Pancreas (tissue), 10 donors: ENCODE results near the gene HOXB1. TPM values are rescaled to one million over a fixed set of nuclear protein-coding genes. Genes with fewer than 3 reads are reported as not detected.

Experiments
- ATAC-seq, 4 donors: fragments of 200-7000 bp; cut with Tn5 transposase; one replicate each; pipeline versions ENCODE4 v1.8.0 to v1.9.1; 2020; ENCODE audit warnings: mild to moderate bottlenecking in 4 of 4, moderate library complexity in 4 of 4
- DNase-seq, 6 donors: peaks; one replicate each; pipeline ENCODE4 v3.0.0-alpha.2; 2020
- FAIRE-seq: peaks from 2 replicates; lab custom pipeline; 2012; peaks lifted over from hg19 to GRCh38; lab: Jason Lieb, UNC
- H3K27ac ChIP-seq, 4 donors: fragments of 200-600 bp; sonication (generic); 1 replicate in 3 of 4; 2 replicates in 1 of 4; pipeline versions ENCODE4 v1.5.0 to v1.8.0; 2020
- H3K27me3 ChIP-seq, 4 donors: fragments of 200-600 bp; one replicate each; pipeline ENCODE4 v1.8.0; 2021
- H3K36me3 ChIP-seq, 3 donors: fragments of 200-600 bp; sonication (generic) in 1 of 3; one replicate each; pipeline versions ENCODE4 v1.5.0 to v1.8.0; 2020 to 2021
- H3K4me1 ChIP-seq, 3 donors: fragments of 200-600 bp; one replicate each; pipeline ENCODE4 v1.8.0; 2021
- H3K4me3 ChIP-seq, 4 donors: fragments of 200-600 bp; sonication (generic) in 2 of 4; one replicate each; pipeline versions ENCODE4 v1.5.0 to v1.8.0; 2020 to 2021
- H3K9me3 ChIP-seq, 4 donors: fragments of 200-600 bp; one replicate each; pipeline ENCODE4 v1.8.0; 2021
- CTCF ChIP-seq, 4 donors: fragments of 200-600 bp; sonication (generic) in 3 of 4; IDR thresholded peaks; one replicate each; pipeline versions ENCODE4 v1.5.0 to v1.8.0; 2021; ENCODE audit warnings: antibody characterized with exemption in 4 of 4
- WGBS, 2 donors: extraction: QIAGEN DNeasy Blood & Tissue Kit; methylation state at CpG; one replicate each; pipeline ENCODE4 v1.1.7; 2013; 5-methylcytosine and 5-hydroxymethylcytosine counted together
- intact Hi-C, 3 donors: fragments of 100-400 bp; cut with DNase I; formaldehyde crosslinking; loops; one replicate each; pipeline versions ENCODE4 v1.11.1 to v1.14.2; 2022
- polyA plus RNA-seq, 2 donors: library from polyadenylated mRNA; stranded (reverse); fragments of 200-250 nt; gene quantifications; one replicate each; pipeline ENCODE4 v1.2.3, GENCODE V29; 2013
- total RNA-seq, 6 donors: library from RNA; stranded (reverse); fragmentation: NEBNext Ultra II Directional in 4 of 6; extraction: Animal tissue kit (Norgen Biotek cat#: 25700) in 4 of 6; gene quantifications; one replicate each; pipeline versions ENCODE4 v1.2.1 to v1.2.4, GENCODE V29; 2021 to 2023
- donor health status: healthy with polysubstance abuse.
- donor health status: DM: no; HTN: no; CAD: no; lungs with moderate emphysema.
- donor health status: DM: no; HTN: no; CAD: no.
- donor health status: control.
- donor health status: control.
- donor health status: Bipolar disorder and iron deficiency.
- donor health status: DM: yes; HTN: yes; CAD: no.
- donor health status: DM: no; HTN: no; CAD: no.
- donor health status: DM: no; HTN: no; CAD: no.
- donor health status: DM: yes; HTN: yes; CAD: no.

Gene HOXB1
- total and polyA plus RNA-seq, 8 donors, result not detected

GRCh38 chr17:48492401-48493298, 38.2 kb downstream of the HOXB1 start:
- Histone ChIP-seq H3K4me3 (peak overlapping the region in 2 of 4 donors; percentile 9 to 36), H3K9me3 (no peaks in the 10 kb centered on the region), H3K27ac (no peak overlapping the region), H3K4me1 (peaks cover 0 to 5% (median 4%) of the 10 kb centered on the region in 3 donors), H3K36me3 (no peaks in the 10 kb centered on the region), H3K27me3 (peaks cover 0 to 7% (median 2%) of the 10 kb centered on the region in 4 donors)
- DNase-seq (peak; percentile 23 to 87 (median 58)), FAIRE-seq (no peak), ATAC-seq (peak; percentile 73 to 98 (median 95))
- WGBS, 2 donors, result 7 to 8% methylated on average over 53 of the region's 53 CpGs
- intact Hi-C loops, result no loop called here
- peak; percentile 59 to 73 (median 64) for TF ChIP-seq CTCF (IDR thresholded peaks at IDR 0.05)

DNA sequence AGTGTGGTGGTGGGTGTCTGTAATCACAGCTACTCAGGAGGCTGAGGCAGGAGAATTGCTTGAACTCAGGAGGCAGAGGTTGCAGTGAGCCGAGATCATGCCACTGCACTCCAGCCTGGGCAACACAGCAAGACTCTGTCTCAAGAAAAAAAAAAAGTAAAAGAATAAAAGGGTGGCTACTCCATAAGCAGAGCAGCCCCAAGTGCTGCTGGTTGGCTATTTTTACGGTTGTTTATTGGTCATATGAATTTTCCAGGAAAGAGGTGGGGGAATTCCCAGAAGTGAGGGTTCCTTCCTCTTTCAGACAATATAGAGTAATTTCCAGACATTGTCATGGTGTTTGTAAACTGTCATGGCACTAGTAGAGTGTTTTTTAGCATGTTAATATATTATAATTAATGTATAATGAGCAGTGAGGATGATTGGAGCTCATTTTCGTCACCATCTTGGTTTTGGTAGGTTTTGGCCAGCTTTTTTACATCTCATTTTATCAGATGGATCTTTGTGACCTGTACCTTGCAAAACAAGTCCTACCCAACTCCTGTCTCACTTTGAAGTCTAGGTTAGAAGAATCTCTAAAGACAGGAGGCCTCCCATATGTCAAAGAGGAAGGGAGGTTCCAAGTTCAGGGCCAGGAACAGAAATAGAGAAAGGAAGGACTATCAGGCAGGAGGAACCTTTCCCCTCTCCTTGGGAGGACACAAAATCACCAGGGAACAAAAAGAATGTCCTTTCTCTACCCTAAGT, 39.1 kb downstream of the HOXB1 start:
- ATAC-seq (peak in 2 of 4 donors; percentile 26 to 31), FAIRE-seq (no peak), DNase-seq (no peak)
- Histone ChIP-seq H3K9me3 (no peaks in the 10 kb centered on the region), H3K36me3 (no peaks in the 10 kb centered on the region), H3K4me3 (no peak overlapping the region), H3K27ac (no peak overlapping the region), H3K4me1 (peaks cover 0 to 5% (median 4%) of the 10 kb centered on the region in 3 donors), H3K27me3 (peaks cover 0 to 7% (median 0%) of the 10 kb centered on the region in 4 donors)
- WGBS, 2 donors, result 75 to 80% methylated on average over 3 of the region's 3 CpGs
- intact Hi-C loops, result no loop called here
- TF ChIP-seq CTCF (IDR thresholded peaks at IDR 0.05), result no peak

GRCh38 chr17:48490451-48490892, 40.3 kb downstream of the HOXB1 start:
- TF ChIP-seq CTCF (IDR thresholded peaks at IDR 0.05), result no peak
- FAIRE-seq (no peak), DNase-seq (no peak), ATAC-seq (no peak)
- Histone ChIP-seq H3K36me3 (no peaks in the 10 kb centered on the region), H3K27me3 (peaks cover 0 to 7% (median 0%) of the 10 kb centered on the region in 4 donors), H3K4me1 (peaks cover 0 to 5% (median 4%) of the 10 kb centered on the region in 3 donors), H3K27ac (no peak overlapping the region), H3K4me3 (no peak overlapping the region), H3K9me3 (no peaks in the 10 kb centered on the region)
- 60 to 66% methylated on average over 2 of the region's 2 CpGs for WGBS, 2 donors
- intact Hi-C loops, result no loop called here

- H3K4me3 ChIP-seq, result no peak overlapping the region
- intact Hi-C loops, result no loop called here
- H3K27me3 ChIP-seq, result peaks cover 0 to 7% (median 0%) of the 10 kb centered on the region in 4 donors
- H3K4me1 ChIP-seq, result peaks cover 0 to 5% (median 4%) of the 10 kb centered on the region in 3 donors
- no peak overlapping the region for H3K27ac ChIP-seq
- DNase-seq (no peak), FAIRE-seq (no peak), ATAC-seq (no peak)
- no peak for TF ChIP-seq CTCF (IDR thresholded peaks at IDR 0.05)
- no peaks in the 10 kb centered on the region for H3K9me3 ChIP-seq
- H3K36me3 ChIP-seq, result no peaks in the 10 kb centered on the region
- 51% methylated on average over 13 of the region's 13 CpGs for WGBS, 2 donors
Observed at GRCh38 chr17:48489781-48490180, 41.0 kb downstream of the HOXB1 start.
